H4 (cell line): ENCODE measurements around the gene TUB. TPM values are rescaled to one million over a fixed set of nuclear protein-coding genes. Genes with fewer than 3 reads are reported as not detected.

Source experiments
- DNase-seq: peaks from one replicate; pipeline ENCODE4 v3.0.0-alpha.2; 2015; ENCODE audit warnings: low spot score
- total RNA-seq: library from RNA; depleted of rRNA; stranded (reverse); fragments of >200 nt; shearing (Covaris generic); gene quantifications from 2 replicates; pipeline ENCODE4 v1.2.3, GENCODE V29; 2014

Gene TUB
- total RNA-seq, 1 experiment from 2014 or later: 7.8 TPM

DNA sequence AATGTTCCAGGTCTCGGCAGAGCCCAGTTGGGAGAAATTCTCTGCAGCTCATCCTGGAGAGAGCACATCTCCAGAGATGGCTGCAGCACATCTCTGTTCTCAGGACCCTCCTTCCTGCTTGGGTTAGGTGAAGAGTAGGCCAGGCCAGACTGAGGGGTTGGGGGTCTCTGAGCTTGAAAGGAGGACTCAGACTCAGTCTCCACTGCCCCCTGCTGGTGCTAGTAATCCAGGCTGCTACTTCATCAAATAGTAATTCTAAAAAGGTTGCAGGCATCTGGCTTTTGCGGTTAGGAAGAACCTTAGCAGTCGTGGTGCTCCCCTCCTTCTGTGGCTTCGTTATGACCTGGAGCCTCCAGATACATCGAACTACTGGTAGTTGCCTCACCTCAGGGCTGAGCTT is 9.7 kb downstream of the TUB start:
- no peak for DNase-seq

DNA sequence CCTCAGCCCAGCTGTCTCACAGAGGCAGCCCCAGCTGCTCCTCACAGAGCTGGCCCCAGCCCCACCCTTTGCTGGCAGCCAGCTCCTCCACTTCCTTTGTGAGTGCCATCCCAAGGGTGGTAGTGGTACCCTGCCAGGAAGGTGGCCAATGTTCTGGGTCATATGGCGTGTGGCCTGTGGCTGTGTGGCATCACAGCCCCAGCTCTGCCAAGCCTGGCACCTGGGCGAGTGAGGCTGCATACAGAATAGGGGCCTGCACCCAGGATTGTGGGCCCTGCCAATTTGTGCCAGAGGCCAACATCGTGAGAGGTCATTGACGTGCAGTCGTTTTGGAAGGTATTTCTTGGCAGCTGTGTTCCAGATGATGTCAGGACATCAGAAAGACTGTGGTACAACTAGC is 10.7 kb downstream of the TUB start:
- no peak for DNase-seq

DNA sequence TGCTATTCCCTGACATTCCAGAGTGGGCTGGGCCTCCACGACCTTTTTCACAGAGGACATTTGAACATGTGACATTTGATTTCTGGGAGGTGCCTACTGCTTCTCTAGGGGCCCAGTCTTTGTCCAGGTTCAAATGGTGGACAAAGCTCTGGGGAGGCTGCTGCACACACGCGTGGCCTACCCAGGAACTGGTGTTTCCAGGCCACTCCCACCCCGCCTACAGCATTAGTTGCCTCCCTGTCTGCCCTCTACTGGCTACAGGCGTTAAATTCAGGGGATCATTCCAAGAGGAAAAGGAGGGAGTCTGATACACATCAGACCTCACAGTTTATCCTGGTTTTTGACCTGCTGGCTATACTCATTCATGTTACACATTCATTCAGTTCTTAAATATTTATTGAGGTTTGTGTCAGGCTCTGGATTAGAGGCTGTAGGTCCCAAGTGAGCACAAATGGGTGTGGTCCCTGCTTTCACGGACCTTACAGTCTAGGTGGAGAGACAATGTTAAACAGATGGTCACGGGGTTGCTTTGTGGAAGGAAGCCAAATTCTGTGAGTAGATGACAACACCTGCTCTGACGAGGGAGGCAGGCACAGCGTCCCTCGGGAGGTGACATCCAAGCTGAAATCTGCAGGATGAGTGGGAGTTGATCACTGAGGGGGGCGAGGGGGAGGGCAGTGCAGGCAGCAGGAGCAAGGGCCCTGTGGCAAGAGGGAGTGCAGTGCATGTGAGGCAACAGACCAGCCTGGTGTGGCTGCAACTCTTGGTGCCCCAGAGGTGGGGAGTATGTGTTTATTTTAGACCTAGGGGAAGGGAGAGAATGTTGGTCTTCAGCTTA is 11.8 kb downstream of the TUB start:
- peak; percentile 81 for DNase-seq

DNA sequence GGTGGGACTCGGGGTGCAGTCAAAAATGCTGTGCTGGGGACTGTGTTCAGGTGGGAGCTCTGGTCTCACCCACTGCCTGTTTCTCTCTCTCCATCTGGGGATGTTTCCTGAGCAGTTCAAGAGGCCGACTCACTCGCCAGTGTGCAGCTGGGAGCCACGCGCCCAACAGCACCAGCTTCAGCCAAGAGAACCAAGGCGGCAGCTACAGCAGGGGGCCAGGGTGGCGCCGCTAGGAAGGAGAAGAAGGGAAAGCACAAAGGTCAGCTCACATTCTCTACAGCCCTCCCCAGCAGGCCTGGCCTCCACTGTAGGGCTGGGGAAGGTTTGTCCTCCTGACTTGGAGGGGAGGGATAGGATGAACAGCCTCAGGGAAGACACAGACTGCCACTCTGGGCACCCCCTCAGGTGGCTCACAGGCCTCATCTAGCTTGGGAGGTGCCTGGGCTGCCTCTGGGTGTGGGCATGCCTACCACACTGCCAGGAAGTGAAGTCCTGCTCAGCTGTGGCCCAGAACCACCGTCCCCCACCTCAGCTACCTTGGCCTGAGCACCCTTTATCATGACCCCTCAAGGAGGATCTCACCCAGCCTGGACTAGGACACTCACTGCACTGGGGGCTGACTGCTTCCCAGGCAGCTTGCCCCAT is 13.0 kb downstream of the TUB start:
- no peak for DNase-seq

DNA sequence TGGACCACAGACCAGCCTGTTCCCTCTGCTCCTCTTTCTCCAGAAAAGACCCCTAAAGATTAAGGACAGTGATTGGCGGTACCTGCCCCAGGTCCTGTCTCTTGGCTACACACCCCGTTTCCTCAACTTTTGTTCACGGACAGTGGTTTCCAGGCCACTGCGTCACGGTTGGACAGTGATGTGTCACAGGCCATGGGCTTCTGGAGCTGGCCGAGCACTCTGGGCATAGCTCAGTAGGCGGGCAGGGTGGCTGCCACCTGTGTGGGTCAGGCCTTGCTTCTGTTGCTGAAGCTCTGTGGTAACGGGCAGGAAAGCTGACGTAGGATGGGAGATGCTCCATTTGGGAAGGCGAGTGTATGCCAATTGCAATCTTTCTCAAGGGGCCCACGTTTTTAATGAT is 13.6 kb downstream of the TUB start:
- DNase-seq: no peak

DNA sequence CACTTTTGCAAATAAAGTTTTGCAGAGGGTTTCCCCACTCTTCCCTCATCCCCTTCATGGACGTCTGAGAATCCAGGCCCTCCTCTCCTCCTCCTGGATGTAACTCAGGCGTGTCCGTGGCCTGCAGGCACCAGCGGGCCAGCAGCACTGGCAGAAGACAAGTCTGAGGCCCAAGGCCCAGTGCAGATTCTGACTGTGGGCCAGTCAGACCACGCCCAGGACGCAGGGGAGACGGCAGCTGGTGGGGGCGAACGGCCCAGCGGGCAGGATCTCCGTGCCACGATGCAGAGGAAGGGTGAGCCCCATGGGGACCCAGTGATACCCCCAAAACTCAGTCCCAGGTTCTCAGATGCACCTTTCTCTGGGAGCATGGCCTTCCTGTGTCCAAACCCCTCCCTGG is 14.4 kb downstream of the TUB start:
- no peak for DNase-seq

DNA sequence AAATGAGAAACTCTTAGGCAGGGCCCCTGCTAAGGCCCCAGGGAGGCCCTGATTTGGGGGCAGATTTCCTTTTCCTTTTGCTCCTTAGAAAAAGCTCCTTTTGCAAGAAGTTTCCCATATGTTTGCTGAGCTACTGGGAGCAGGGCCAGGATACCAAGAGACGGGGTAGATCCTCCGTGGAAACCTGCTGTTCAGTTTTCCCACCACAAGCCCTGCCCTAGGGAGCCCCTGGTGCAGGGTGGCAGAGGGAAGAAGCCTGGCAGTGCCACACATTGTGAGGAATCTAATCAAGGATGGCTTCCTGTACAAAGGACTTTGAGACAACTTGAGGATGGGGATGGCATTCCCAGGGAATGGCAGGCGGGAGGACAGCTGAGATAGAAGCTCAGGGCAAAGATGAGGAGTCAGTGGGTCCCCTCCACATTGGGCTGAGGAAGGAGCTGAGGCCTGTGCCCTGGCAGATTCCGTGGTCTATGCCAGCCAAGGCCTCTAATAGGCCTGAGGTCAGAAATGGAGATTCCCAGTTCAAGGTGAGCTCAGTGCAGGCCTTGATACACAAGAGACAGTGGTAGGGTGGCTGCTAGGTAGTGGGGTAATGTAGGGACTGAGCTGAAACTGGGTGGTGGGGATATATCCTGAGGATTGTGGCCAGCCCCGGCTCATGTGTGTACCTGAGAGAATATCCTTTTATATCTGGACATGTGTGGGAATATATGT is 15.0 kb downstream of the TUB start:
- no peak for DNase-seq

DNA sequence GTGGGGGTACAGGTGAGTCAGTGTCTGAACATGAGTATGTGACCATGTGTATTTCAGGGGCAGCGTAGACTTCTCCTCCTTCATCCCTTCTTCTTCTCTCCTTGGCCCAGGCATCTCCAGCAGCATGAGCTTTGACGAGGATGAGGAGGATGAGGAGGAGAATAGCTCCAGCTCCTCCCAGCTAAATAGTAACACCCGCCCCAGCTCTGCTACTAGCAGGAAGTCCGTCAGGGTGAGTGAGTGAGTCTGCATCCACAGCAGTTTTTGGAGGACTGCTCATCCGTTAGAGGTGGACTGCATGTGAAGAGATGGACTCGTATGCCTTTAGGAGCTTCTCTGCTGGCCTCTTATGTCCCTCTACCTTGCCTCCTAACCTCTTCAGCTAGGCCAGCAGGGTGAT is 15.6 kb downstream of the TUB start:
- no peak for DNase-seq

DNA sequence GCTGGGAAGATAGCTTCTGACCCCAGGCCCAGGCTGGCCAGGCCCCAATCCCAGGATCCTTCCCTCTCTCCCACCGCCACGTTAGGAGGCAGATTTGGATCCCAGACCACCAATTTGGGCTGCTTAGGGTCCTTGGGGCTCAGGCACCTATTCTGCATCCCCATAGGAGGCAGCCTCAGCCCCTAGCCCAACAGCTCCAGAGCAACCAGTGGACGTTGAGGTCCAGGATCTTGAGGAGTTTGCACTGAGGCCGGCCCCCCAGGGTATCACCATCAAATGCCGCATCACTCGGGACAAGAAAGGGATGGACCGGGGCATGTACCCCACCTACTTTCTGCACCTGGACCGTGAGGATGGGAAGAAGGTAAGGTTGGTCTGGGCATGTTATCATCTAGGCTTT is 16.1 kb downstream of the TUB start:
- DNase-seq: no peak

DNA sequence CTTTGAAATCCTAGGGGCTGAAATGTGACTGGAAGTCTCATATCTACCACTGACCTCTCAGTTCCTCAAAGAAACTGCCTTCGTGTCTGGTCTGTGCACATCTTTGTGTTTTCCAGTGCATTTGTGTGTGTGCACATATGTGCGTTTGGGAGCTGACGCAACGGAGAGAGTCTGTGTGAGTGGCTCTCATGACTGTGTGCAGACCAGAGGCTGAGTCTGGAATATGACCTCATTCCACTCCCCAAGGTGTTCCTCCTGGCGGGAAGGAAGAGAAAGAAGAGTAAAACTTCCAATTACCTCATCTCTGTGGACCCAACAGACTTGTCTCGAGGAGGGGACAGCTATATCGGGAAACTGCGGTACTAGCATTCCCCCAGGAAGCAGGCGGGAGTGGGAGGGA is 16.5 kb downstream of the TUB start:
- DNase-seq: no peak

DNA sequence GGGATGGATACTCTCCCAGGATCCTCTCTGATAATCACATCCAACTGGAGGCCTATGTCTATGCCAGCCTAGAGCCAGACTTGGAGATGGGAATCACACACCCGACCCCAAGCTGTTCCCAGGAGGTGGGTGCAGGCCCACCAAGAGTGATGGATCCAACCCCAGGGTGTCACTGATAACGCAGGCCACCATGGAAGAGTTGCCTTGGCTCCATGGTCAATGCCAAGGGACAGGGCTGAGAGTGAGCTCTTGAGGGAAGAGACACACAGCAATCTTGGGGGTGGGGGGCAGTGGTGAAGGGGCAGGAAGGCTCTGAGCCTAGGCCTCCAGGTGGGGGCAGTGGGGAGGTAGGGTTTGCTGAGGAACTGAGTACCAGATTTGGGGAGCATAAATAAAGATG is 16.9 kb downstream of the TUB start:
- DNase-seq: no peak

DNA sequence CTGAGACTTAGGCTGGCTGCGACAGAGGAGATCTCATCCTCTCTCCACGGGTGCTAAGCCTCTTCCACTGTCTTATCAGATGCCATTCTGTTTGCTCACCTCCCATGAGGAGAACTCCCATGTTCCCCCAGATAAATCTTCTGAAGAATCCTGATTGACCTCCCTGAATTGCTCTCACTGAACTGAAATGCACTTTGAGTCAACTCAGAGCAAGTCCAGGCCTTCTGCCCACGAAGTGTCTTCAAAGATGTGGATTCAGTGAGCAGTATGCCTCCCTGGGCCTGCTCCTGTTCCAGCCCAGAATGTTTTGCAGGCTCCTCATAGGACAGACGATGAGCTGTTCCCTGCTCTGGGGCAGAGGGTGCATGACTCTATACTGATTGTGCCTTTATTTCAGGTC is 17.4 kb downstream of the TUB start:
- no peak for DNase-seq

DNA sequence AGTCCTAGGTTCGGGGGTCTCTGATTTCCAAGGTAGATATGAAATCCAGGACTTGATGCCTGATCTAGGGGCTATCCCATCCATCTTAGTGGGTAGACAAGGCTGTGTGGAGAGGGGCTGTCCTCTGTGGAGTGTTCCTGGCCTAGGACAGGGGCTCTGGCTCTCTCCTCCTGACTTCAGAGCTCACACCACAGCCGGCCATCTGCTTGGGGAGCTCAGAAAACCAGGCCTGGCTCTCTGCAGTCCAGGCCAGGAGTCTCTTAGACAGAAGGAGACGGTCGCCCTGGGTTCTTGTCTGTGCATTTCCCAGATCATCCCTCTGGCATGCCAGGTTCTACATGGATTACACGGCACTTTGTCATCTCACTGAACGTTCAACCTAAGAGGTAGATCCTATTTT is 17.9 kb downstream of the TUB start:
- DNase-seq: no peak

DNA sequence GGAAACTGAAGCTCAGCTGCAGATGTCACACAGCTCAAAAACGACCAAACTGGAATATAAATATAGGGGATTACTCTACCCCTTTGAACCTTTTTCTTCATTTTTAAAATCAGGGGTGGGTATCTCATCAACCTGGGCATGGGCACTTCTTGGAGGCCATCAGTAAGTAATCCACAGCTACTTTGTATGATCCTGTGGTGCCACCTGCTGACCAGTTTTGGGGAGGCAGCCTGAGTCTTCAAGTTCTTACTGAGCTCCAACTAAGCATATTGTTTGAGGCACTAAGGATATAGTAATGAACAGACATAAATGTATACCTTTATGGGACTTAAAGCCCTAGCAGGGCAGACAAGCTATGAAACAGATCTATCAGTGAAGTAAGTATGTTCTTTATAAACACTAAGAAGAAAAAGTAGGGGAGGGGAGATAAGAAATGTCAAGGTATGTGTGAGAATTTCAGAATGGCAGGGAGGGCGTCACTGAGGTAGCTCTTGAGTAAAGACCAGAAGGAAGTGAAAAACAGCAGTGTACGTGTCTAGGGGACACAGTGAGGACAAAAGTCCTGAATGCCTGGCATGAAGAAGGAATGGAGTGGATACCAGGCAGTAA is 18.4 kb downstream of the TUB start:
- DNase-seq: peak; percentile 68

DNA sequence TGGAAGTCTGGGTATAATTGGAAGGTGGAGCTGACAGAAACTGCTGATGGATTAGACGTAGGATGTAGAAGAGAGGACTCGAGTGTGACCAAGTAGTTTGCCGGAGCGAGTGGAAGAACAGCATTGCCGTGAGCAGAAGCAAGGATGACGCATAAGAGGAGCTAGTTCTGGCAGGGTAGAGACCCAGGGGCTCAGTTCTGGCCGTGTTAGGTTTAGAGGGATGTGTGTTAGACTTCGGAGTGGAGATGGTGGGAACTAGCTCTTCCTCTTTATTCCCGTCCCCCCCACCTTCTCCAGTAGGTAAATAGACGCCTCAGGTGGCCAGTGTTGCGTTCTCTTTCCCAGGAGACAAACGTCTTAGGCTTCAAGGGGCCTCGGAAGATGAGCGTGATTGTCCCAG is 19.1 kb downstream of the TUB start:
- no peak for DNase-seq

DNA sequence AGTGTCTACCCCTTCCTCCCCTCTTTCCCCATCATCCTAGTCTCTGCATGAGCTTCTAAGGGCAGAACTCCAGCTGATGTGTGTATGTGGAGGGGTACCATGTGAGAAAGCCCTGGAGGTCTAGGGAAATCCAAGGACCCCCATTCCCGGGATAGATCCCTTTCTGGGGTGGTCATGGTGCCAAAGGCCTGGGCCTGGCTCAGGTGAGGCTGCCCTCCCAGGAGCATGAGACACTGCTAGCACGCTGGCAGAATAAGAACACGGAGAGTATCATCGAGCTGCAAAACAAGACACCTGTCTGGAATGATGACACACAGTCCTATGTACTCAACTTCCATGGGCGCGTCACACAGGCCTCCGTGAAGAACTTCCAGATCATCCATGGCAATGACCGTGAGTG is 19.6 kb downstream of the TUB start:
- DNase-seq: no peak

DNA sequence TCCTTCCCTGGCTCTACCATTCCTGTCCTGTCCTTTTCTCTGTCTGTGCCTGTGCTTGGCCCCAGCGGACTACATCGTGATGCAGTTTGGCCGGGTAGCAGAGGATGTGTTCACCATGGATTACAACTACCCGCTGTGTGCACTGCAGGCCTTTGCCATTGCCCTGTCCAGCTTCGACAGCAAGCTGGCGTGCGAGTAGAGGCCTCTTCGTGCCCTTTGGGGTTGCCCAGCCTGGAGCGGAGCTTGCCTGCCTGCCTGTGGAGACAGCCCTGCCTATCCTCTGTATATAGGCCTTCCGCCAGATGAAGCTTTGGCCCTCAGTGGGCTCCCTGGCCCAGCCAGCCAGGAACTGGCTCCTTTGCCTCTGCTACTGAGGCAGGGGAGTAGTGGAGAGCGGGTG is 20.4 kb downstream of the TUB start:
- DNase-seq: no peak

DNA sequence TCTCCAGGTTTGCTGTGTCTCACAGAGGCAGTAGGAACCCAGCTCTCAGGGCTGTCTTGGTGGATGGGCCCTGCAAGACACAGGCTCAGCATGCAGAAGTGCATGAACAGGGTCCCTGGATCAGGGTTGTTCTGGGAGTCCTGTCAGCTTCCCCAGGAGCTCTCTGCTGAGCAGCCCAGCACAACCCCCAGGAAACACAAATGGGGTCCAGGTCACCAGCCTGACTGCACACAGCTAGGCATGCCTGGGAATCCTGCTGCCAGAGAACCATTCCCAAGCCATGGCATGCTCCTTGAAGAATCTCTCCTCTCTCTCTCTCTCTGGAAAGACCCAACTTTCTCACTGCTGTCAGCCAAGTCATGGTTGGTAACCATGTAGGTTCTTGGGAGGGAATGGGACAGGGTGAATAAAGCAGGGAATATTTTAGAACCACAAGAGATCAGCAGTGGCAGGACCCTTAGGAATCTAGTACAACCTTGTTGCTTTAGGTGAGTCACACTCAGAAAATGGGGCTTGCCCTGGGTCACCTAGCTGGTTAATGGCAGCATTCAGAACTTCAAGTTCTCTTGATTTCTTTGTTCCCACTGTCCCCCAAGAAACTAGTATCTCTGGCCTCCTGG is 21.4 kb downstream of the TUB start:
- no peak for DNase-seq

DNA sequence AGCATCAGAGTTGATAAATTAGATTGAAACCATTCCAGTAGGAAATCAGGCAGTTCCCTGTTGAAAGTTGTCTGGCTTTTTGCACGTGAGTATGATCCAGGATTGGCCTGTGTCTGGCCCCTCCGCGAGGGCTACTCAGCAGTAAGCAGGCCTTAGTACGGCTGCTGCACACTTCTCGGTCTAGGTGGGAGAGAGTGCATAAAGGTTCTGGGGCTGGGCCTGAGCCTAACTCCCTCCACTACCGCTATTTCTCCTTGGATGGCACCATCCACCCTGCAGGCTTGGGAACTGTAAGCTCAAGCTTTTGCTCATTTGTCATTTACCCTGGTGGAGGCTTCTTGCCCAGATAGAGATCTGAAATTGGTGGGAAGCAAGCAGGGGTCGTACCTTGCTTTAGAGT is 22.0 kb downstream of the TUB start:
- DNase-seq: no peak

DNA sequence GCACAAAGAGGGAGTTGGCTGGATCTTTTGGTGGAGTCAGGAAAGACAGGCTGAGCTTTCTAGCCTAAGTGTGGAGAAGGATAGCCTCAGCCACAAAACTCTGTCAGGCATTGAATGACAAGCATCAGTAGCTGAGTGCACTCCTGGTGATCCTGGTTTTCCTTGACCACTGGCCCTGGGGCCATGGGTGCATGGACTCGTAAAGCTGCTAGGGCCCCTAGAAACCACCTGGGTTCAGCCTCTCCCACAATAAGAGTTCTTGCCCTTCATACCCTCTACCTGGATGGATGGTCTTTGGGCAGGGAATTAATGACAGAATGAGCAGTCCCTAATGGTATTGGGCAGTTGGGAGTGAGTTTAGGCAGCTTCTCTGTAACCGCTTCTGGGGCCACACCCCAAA is 22.9 kb downstream of the TUB start:
- DNase-seq: no peak

DNA sequence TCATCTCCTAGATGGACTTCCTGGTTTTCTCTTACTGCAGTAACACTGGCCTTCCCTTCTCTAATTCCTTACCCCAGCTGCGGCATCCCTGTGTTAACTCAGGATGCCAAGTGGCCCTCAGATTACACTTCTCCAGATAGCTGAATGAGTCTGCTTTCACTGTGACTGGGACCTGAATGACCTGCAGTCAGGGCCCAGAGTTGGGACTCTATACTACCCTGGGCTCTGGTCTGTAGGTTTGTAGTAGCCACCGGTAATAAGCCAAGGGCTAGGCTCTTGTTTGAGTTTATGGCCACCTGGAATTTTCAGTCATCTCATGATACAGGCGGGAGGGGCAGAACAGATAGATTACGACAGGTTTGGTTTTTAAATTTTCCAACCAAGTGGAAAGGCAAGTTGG is 24.1 kb downstream of the TUB start:
- no peak for DNase-seq

DNA sequence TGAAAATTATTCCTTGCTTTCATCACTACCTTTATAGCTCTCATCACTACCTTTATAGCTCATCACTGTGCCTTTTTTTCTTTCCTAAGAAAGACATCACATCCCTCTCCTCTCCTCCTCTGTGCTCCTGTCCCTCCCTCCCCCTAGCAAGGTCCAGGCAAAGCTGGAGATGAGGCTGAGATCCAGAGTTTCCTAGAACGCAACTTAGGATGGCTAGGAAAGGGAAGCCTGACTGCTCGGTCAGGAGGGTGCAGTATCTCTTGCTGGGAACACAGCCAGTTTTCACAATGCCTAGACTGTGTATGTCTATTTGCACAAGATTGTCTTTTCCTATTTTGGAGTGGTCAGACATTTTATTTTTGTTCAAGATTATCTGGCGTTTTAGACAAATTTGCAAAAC is 24.7 kb downstream of the TUB start:
- no peak for DNase-seq
